DND-41 (cell line): ENCODE results near the gene LONP2.

Experiments used
- ATAC-seq: fragments of 200-7000 bp; cut with Tn5 transposase; 3 replicates; pipeline ENCODE4 v1.9.1; 2021; ENCODE audit warnings: low read depth; ENCODE audit not compliant: insufficient read depth
- DNase-seq: peaks from one replicate; pipeline ENCODE4 v3.0.0-alpha.2; 2020
- H2AFZ ChIP-seq: 2 replicates; pipeline ENCODE4 v1.6.0; 2012; ENCODE audit warnings: low read depth, low read length
- H3K27ac ChIP-seq: 2 replicates; pipeline ENCODE4 v1.5.1; 2012; ENCODE audit warnings: low read length, inconsistent platforms
- H3K27me3 ChIP-seq: fragments of 200-600 bp; sonication (generic); 2 replicates; pipeline ENCODE4 v1.6.0; 2012; ENCODE audit warnings: low read length, mild to moderate bottlenecking, inconsistent platforms; ENCODE audit not compliant: insufficient read depth, poor library complexity
- H3K36me3 ChIP-seq: 2 replicates; pipeline ENCODE4 v1.5.1; 2012; ENCODE audit warnings: low read length, inconsistent platforms; ENCODE audit not compliant: insufficient read depth
- H3K4me1 ChIP-seq: 2 replicates; pipeline ENCODE4 v1.5.1; 2012; ENCODE audit warnings: mild to moderate bottlenecking, low read length; ENCODE audit not compliant: insufficient read depth
- H3K4me2 ChIP-seq: 2 replicates; pipeline ENCODE4 v1.6.0; 2012; ENCODE audit warnings: mild to moderate bottlenecking, moderate library complexity, low read length, inconsistent platforms; ENCODE audit not compliant: insufficient read depth
- H3K4me3 ChIP-seq, 2 experiments: fragments of 200-600 bp in 1 of 2; shearing (Covaris generic) in 1 of 2; 2 replicates each; pipeline ENCODE4 v1.5.1; 2012 to 2016; ENCODE audit warnings: inconsistent platforms in 2 of 2, low read length in 2 of 2, mild to moderate bottlenecking in 2 of 2, low read depth in 1 of 2, moderate library complexity in 1 of 2
- H3K79me2 ChIP-seq: 2 replicates; pipeline ENCODE4 v1.6.0; 2012; ENCODE audit warnings: low read length, inconsistent platforms; ENCODE audit not compliant: insufficient read depth
- H3K9ac ChIP-seq: 2 replicates; pipeline ENCODE4 v1.6.0; 2012; ENCODE audit warnings: low read depth, mild to moderate bottlenecking, inconsistent platforms, low read length, moderate library complexity
- H3K9me3 ChIP-seq: 2 replicates; pipeline ENCODE4 v1.5.1; 2012; ENCODE audit warnings: low read length, moderate library complexity, mild to moderate bottlenecking, inconsistent platforms; ENCODE audit not compliant: insufficient read depth, severe bottlenecking
- H4K20me1 ChIP-seq: 2 replicates; pipeline ENCODE4 v1.6.0; 2012; ENCODE audit warnings: low read length; ENCODE audit not compliant: insufficient read depth
- CTCF ChIP-seq: IDR thresholded peaks from 2 replicates; pipeline ENCODE4 v1.5.1; 2012; ENCODE audit warnings: borderline replicate concordance, low read length, moderate library complexity, mild to moderate bottlenecking; ENCODE audit not compliant: poor library complexity, severe bottlenecking; ENCODE audit errors: extremely low read depth
- EZH2 ChIP-seq: IDR thresholded peaks from 3 replicates; pipeline ENCODE4 v1.6.1; 2012; ENCODE audit warnings: borderline replicate concordance, low read depth, mild to moderate bottlenecking, moderate library complexity, low read length, inconsistent platforms; ENCODE audit not compliant: severe bottlenecking

LONP2 gene

GRCh38 chr16:48359983-48360382, 115.9 kb downstream of the LONP2 start:
- peaks cover 73% of the 10 kb centered on the region for H4K20me1 ChIP-seq
- H2AFZ ChIP-seq: no peak overlapping the region
- H3K4me2 ChIP-seq: no peak overlapping the region
- no peaks in the 10 kb centered on the region for H3K9me3 ChIP-seq
- H3K27ac ChIP-seq: no peak overlapping the region
- no peak overlapping the region for H3K4me3 ChIP-seq
- no peaks in the 10 kb centered on the region for H3K27me3 ChIP-seq
- H3K79me2 ChIP-seq: peaks cover 99% of the 10 kb centered on the region
- TF ChIP-seq EZH2: no peak
- no peak for TF ChIP-seq CTCF
- DNase-seq (no peak), ATAC-seq (no peak)
- H3K4me1 ChIP-seq: no peaks in the 10 kb centered on the region
- peaks cover 48% of the 10 kb centered on the region for H3K36me3 ChIP-seq
- H3K9ac ChIP-seq: no peak overlapping the region

- no peaks in the 10 kb centered on the region for H3K27me3 ChIP-seq
- TF ChIP-seq EZH2 (no peak), CTCF (no peak)
- H3K9ac ChIP-seq: no peak overlapping the region
- H2AFZ ChIP-seq: no peak overlapping the region
- no peak overlapping the region for H3K4me2 ChIP-seq
- DNase-seq (no peak), ATAC-seq (no peak)
- no peaks in the 10 kb centered on the region for H3K9me3 ChIP-seq
- H3K27ac ChIP-seq: no peak overlapping the region
- peaks cover 100% of the 10 kb centered on the region for H3K79me2 ChIP-seq
- no peak overlapping the region for H3K4me3 ChIP-seq
- peaks cover 75% of the 10 kb centered on the region for H4K20me1 ChIP-seq
- H3K36me3 ChIP-seq: peaks cover 38% of the 10 kb centered on the region
- H3K4me1 ChIP-seq: no peaks in the 10 kb centered on the region
Observed at GRCh38 chr16:48361012-48361411, 116.9 kb downstream of the LONP2 start.

- no peak for TF ChIP-seq CTCF
- TF ChIP-seq EZH2: no peak
- Histone ChIP-seq H3K27me3 (no peaks in the 10 kb centered on the region), H4K20me1 (peaks cover 80% of the 10 kb centered on the region), H3K9me3 (no peaks in the 10 kb centered on the region), H3K36me3 (peaks cover 32% of the 10 kb centered on the region), H3K4me2 (no peak overlapping the region), H3K9ac (no peak overlapping the region), H3K27ac (no peak overlapping the region), H2AFZ (no peak overlapping the region), H3K4me3 (no peak overlapping the region), H3K79me2 (peaks cover 100% of the 10 kb centered on the region), H3K4me1 (peaks cover 3% of the 10 kb centered on the region)
- DNase-seq (no peak), ATAC-seq (no peak)
Observed at GRCh38 chr16:48361540-48362144, 117.5 kb downstream of the LONP2 start.
